Stomach (tissue), 9 donors: Measurements from ENCODE around the gene TAGLN2. TPM values are rescaled to one million over a fixed set of nuclear protein-coding genes. Genes with fewer than 3 reads are reported as not detected.

Source experiments
- DNase-seq, 2 donors: peaks; one replicate each; pipeline versions ENCODE4 v3.0.0 to v3.0.0-alpha.2; 2013 to 2019
- H3K27ac ChIP-seq, 5 donors: fragments of 200-600 bp in 4 of 5; sonication (generic) in 4 of 5; one replicate each; pipeline ENCODE4 v1.5.1; 2013 to 2019; ENCODE audit warnings: mild to moderate bottlenecking in 1 of 5, moderate library complexity in 1 of 5
- H3K27me3 ChIP-seq, 3 donors: fragments of 200-600 bp; sonication (generic); one replicate each; pipeline ENCODE4 v1.5.1; 2017 to 2019; ENCODE audit warnings: mixed run types in 1 of 3
- H3K36me3 ChIP-seq, 4 donors: fragments of 200-600 bp; sonication (generic); 1 replicate in 3 of 4; 2 replicates in 1 of 4; pipeline ENCODE4 v1.5.1; 2016 to 2019
- H3K4me1 ChIP-seq, 4 donors: fragments of 200-600 bp; sonication (generic); one replicate each; pipeline ENCODE4 v1.5.1; 2016 to 2019
- H3K4me3 ChIP-seq, 4 donors: fragments of 200-600 bp; sonication (generic) in 3 of 4; one replicate each; pipeline ENCODE4 v1.5.1; 2016 to 2019; ENCODE audit warnings: mild to moderate bottlenecking in 1 of 4
- H3K9me3 ChIP-seq, 4 donors: fragments of 200-600 bp; sonication (generic); one replicate each; pipeline ENCODE4 v1.5.1; 2016 to 2019
- CTCF ChIP-seq, 7 experiments: fragments of 450-650 bp in 4 of 7; fragments of 200-600 bp in 3 of 7; sonication (generic) in 3 of 7; IDR thresholded peaks; one replicate each; pipeline ENCODE4 v1.5.1; 2016 to 2019; ENCODE audit warnings: antibody characterized with exemption in 7 of 7, control low read depth in 2 of 7, mild to moderate bottlenecking in 1 of 7
- EP300 ChIP-seq: sonication (generic); formaldehyde crosslinking; IDR thresholded peaks from one replicate; pipeline ENCODE4 v1.6.1; 2017; ENCODE audit warnings: antibody characterized with exemption
- POLR2A ChIP-seq, 4 donors: fragments of 450-650 bp; IDR thresholded peaks; one replicate each; pipeline ENCODE4 v1.6.1; 2016; ENCODE audit warnings: antibody characterized with exemption in 4 of 4, control low read depth in 2 of 4, mild to moderate bottlenecking in 1 of 4, moderate library complexity in 1 of 4
- POLR2AphosphoS5 ChIP-seq, 3 donors: sonication (generic); formaldehyde crosslinking; IDR thresholded peaks; one replicate each; pipeline ENCODE4 v1.6.1; 2016; ENCODE audit warnings: antibody characterized with exemption in 3 of 3
- WGBS, 5 donors: extraction: QIAGEN DNeasy Blood & Tissue Kit in 3 of 5; methylation state at CpG; one replicate each; pipeline versions ENCODE4 v1.1.5 to v1.1.7; 2013 to 2018; 5-methylcytosine and 5-hydroxymethylcytosine counted together
- intact Hi-C: fragments of 100-400 bp; cut with DNase I; formaldehyde crosslinking; loops from one replicate; pipeline ENCODE4 v1.15.1; 2023; ENCODE audit warnings: low total_unique reads
- polyA plus RNA-seq, 3 donors: library from polyadenylated mRNA; stranded (reverse); fragments of 200-250 nt; gene quantifications; one replicate each; pipeline ENCODE4 v1.2.3, GENCODE V29; 2013
- total RNA-seq, 5 donors: library from RNA; depleted of rRNA; stranded (reverse); fragments of >200 nt; gene quantifications; one replicate each; pipeline versions ENCODE4 v1.1.0 to v1.2.3, GENCODE V29; 2014 to 2016
- donor health status: healthy with polysubstance abuse.
- donor health status: Bipolar disorder and iron deficiency.
- donor health status: healthy.

Gene TAGLN2
- total and polyA plus RNA-seq, 8 donors = 49.0 to 1,290 (median 292) TPM

- no peak overlapping the region for H3K4me3 ChIP-seq
- H3K27me3 ChIP-seq = peaks cover 0 to 4% (median 0%) of the 10 kb centered on the region in 3 donors
- peak in 1 of 2 donors; percentile 58 for DNase-seq
- 83 to 95% (median 90%) methylated on average over 6 of the region's 6 CpGs for WGBS, 5 donors
- intact Hi-C loops = no loop called here
- no peaks in the 10 kb centered on the region for H3K36me3 ChIP-seq
- H3K27ac ChIP-seq = no peak overlapping the region
- TF ChIP-seq CTCF (IDR thresholded peaks at IDR 0.05) (no peak), POLR2AphosphoS5 (IDR thresholded peaks at IDR 0.05) (no peak), POLR2A (IDR thresholded peaks at IDR 0.05) (no peak)
- no peaks in the 10 kb centered on the region for H3K9me3 ChIP-seq
- peaks cover 0 to 15% (median 3%) of the 10 kb centered on the region in 4 donors for H3K4me1 ChIP-seq
Measured at GRCh38 chr1:159877695-159878444, 47.4 kb downstream of the TAGLN2 start.

GRCh38 chr1:159873530-159874143 is 51.7 kb downstream of the TAGLN2 start:
- no peak for DNase-seq
- WGBS, 5 donors = 89 to 96% (median 94%) methylated on average over 4 of the region's 4 CpGs
- peaks cover 0 to 37% (median 0%) of the 10 kb centered on the region in 3 donors for H3K27me3 ChIP-seq
- no peaks in the 10 kb centered on the region for H3K9me3 ChIP-seq
- H3K4me1 ChIP-seq = peaks cover 0 to 8% (median 4%) of the 10 kb centered on the region in 4 donors
- TF ChIP-seq EP300 (no peak), CTCF (IDR thresholded peaks at IDR 0.05) (no peak), POLR2AphosphoS5 (IDR thresholded peaks at IDR 0.05) (no peak), POLR2A (IDR thresholded peaks at IDR 0.05) (no peak)
- no peaks in the 10 kb centered on the region for H3K36me3 ChIP-seq
- H3K4me3 ChIP-seq = no peak overlapping the region
- intact Hi-C loops = no loop called here
- H3K27ac ChIP-seq = no peak overlapping the region

- TF ChIP-seq POLR2A (IDR thresholded peaks at IDR 0.05) (no peak), EP300 (no peak), POLR2AphosphoS5 (IDR thresholded peaks at IDR 0.05) (no peak), CTCF (IDR thresholded peaks at IDR 0.05) (no peak)
- H3K4me3 ChIP-seq = no peak overlapping the region
- no peak overlapping the region for H3K27ac ChIP-seq
- peaks cover 0 to 37% (median 0%) of the 10 kb centered on the region in 3 donors for H3K27me3 ChIP-seq
- 85 to 90% (median 87%) methylated on average over 15 of the region's 15 CpGs for WGBS, 5 donors
- intact Hi-C loops = no loop called here
- H3K36me3 ChIP-seq = no peaks in the 10 kb centered on the region
- DNase-seq = no peak
- H3K4me1 ChIP-seq = peaks cover 4 to 16% (median 11%) of the 10 kb centered on the region in 4 donors
- H3K9me3 ChIP-seq = no peaks in the 10 kb centered on the region
Measured at GRCh38 chr1:159872891-159873290, 52.4 kb downstream of the TAGLN2 start.

GRCh38 chr1:159870704-159871103 is 54.6 kb downstream of the TAGLN2 start:
- no peak for DNase-seq
- Histone ChIP-seq H3K27me3 (peaks cover 0 to 37% (median 0%) of the 10 kb centered on the region in 3 donors), H3K36me3 (no peaks in the 10 kb centered on the region), H3K27ac (no peak overlapping the region), H3K4me1 (peaks cover 7 to 25% (median 21%) of the 10 kb centered on the region in 4 donors), H3K4me3 (no peak overlapping the region), H3K9me3 (no peaks in the 10 kb centered on the region)
- WGBS, 5 donors = 84 to 87% (median 86%) methylated on average over 5 of the region's 5 CpGs
- intact Hi-C loops = no loop called here
- TF ChIP-seq CTCF (IDR thresholded peaks at IDR 0.05) (no peak), EP300 (no peak), POLR2A (IDR thresholded peaks at IDR 0.05) (no peak), POLR2AphosphoS5 (IDR thresholded peaks at IDR 0.05) (no peak)
